ENCODE data around the gene RASA3. TPM values are rescaled to one million over a fixed set of nuclear protein-coding genes. Genes with fewer than 3 reads are reported as not detected.

The RASA3 gene
- total RNA-seq, 1 donor from 2014 or later = 29.9 TPM

GRCh38 chr13:114045113-114045735 lies 87.2 kb downstream of the RASA3 start:
- peaks cover 32% of the 10 kb centered on the region for H3K4me1 Mint-ChIP-seq (ENCODE audit: low read depth)
- H3K27ac Mint-ChIP-seq (ENCODE audit: unreplicated experiment) = no peak overlapping the region
- H3K27me3 Mint-ChIP-seq (ENCODE audit: low read depth) = no peaks in the 10 kb centered on the region
- no peak overlapping the region for H3K4me3 Mint-ChIP-seq (ENCODE audit: unreplicated experiment)
- H3K36me3 Mint-ChIP-seq (ENCODE audit: low read depth) = peaks cover 17% of the 10 kb centered on the region
- no peaks in the 10 kb centered on the region for H3K9me3 Mint-ChIP-seq (ENCODE audit: low read depth)
- TF ChIP-seq CTCF (IDR thresholded peaks at IDR 0.05) = no peak
- DNase-seq (ENCODE audit: low spot score) = no peak

GRCh38 chr13:114044486-114044885 lies 87.9 kb downstream of the RASA3 start:
- Mint-ChIP-seq H3K36me3 (ENCODE audit: low read depth) (peaks cover 15% of the 10 kb centered on the region), H3K27ac (ENCODE audit: unreplicated experiment) (peak overlapping the region; percentile 84), H3K9me3 (ENCODE audit: low read depth) (no peaks in the 10 kb centered on the region), H3K27me3 (ENCODE audit: low read depth) (no peaks in the 10 kb centered on the region), H3K4me1 (ENCODE audit: low read depth) (peaks cover 32% of the 10 kb centered on the region), H3K4me3 (ENCODE audit: unreplicated experiment) (no peak overlapping the region)
- no peak for DNase-seq (ENCODE audit: low spot score)
- TF ChIP-seq CTCF (IDR thresholded peaks at IDR 0.05) = no peak

- H3K27ac Mint-ChIP-seq (ENCODE audit: unreplicated experiment) = peak overlapping the region; percentile 59
- no peak for DNase-seq (ENCODE audit: low spot score)
- no peak for TF ChIP-seq CTCF (IDR thresholded peaks at IDR 0.05)
- H3K4me1 Mint-ChIP-seq (ENCODE audit: low read depth) = peaks cover 29% of the 10 kb centered on the region
- H3K27me3 Mint-ChIP-seq (ENCODE audit: low read depth) = no peaks in the 10 kb centered on the region
- no peak overlapping the region for H3K4me3 Mint-ChIP-seq (ENCODE audit: unreplicated experiment)
- no peaks in the 10 kb centered on the region for H3K9me3 Mint-ChIP-seq (ENCODE audit: low read depth)
- H3K36me3 Mint-ChIP-seq (ENCODE audit: low read depth) = peaks cover 15% of the 10 kb centered on the region
Observed at GRCh38 chr13:114043421-114044053, 88.9 kb downstream of the RASA3 start.

GRCh38 chr13:114042066-114042815 lies 90.2 kb downstream of the RASA3 start:
- Mint-ChIP-seq H3K9me3 (ENCODE audit: low read depth) (no peaks in the 10 kb centered on the region), H3K27me3 (ENCODE audit: low read depth) (no peaks in the 10 kb centered on the region), H3K36me3 (ENCODE audit: low read depth) (peaks cover 16% of the 10 kb centered on the region), H3K4me3 (ENCODE audit: unreplicated experiment) (no peak overlapping the region), H3K27ac (ENCODE audit: unreplicated experiment) (no peak overlapping the region), H3K4me1 (ENCODE audit: low read depth) (peaks cover 27% of the 10 kb centered on the region)
- TF ChIP-seq CTCF (IDR thresholded peaks at IDR 0.05) = no peak
- no peak for DNase-seq (ENCODE audit: low spot score)

- Mint-ChIP-seq H3K27ac (ENCODE audit: unreplicated experiment) (no peak overlapping the region), H3K4me1 (ENCODE audit: low read depth) (peaks cover 26% of the 10 kb centered on the region), H3K9me3 (ENCODE audit: low read depth) (no peaks in the 10 kb centered on the region), H3K27me3 (ENCODE audit: low read depth) (no peaks in the 10 kb centered on the region), H3K36me3 (ENCODE audit: low read depth) (peaks cover 18% of the 10 kb centered on the region), H3K4me3 (ENCODE audit: unreplicated experiment) (no peak overlapping the region)
- no peak for DNase-seq (ENCODE audit: low spot score)
- TF ChIP-seq CTCF (IDR thresholded peaks at IDR 0.05) = no peak
Observed at GRCh38 chr13:114041493-114041892, 90.9 kb downstream of the RASA3 start.

Measured in chondrocyte (in vitro differentiated cells).